Naive thymus-derived CD4-positive, alpha-beta T cell (primary cell): ENCODE data around the gene GAK. TPM values are rescaled to one million over a fixed set of nuclear protein-coding genes. Genes with fewer than 3 reads are reported as not detected.

Experiments used
- ATAC-seq: fragments of 150-1000 bp; cut with Tn5 transposase; 2 replicates; pipeline ENCODE4 v1.10.0; 2021; ENCODE audit warnings: mild to moderate bottlenecking, moderate library complexity
- CTCF ChIA-PET: fragments of 350-600 bp; sonication (Branson Sonifier 250); formaldehyde crosslinking; loops from one replicate; lab custom pipeline; 2021; ENCODE audit warnings: antibody characterized with exemption; lab: Charles Lee
- POLR2A ChIA-PET: fragments of 350-600 bp; sonication (Branson Sonifier 250); formaldehyde crosslinking; loops from one replicate; lab custom pipeline; 2021; ENCODE audit warnings: antibody characterized with exemption, inconsistent platforms; lab: Charles Lee
- DNase-seq, 9 donors: peaks; one replicate each; pipeline versions ENCODE4 v3.0.0 to v3.0.0-alpha.2; 2020 to 2022; ENCODE audit warnings: mixed read lengths in 1 of 9
- H3K27ac ChIP-seq: one replicate; pipeline ENCODE4 v1.7.0; 2013; ENCODE audit warnings: mild to moderate bottlenecking, low read depth, low read length, moderate library complexity
- H3K27me3 ChIP-seq, 2 donors: one replicate each; pipeline ENCODE4 v1.7.0; 2013; ENCODE audit warnings: low read length in 2 of 2, mild to moderate bottlenecking in 2 of 2, moderate library complexity in 2 of 2; ENCODE audit not compliant: control insufficient read depth in 2 of 2, insufficient read depth in 2 of 2
- H3K36me3 ChIP-seq, 3 experiments: 1 replicate in 2 of 3; 2 replicates in 1 of 3; pipeline ENCODE4 v1.7.0; 2013; ENCODE audit warnings: low read length in 3 of 3, mild to moderate bottlenecking in 3 of 3, moderate library complexity in 1 of 3; ENCODE audit not compliant: insufficient read depth in 3 of 3, control insufficient read depth in 2 of 3
- H3K4me1 ChIP-seq, 2 donors: one replicate each; pipeline ENCODE4 v1.7.0; 2013; ENCODE audit warnings: low read length in 2 of 2, mild to moderate bottlenecking in 2 of 2, moderate library complexity in 1 of 2; ENCODE audit not compliant: control insufficient read depth in 2 of 2, insufficient read depth in 2 of 2
- H3K4me3 ChIP-seq: 2 replicates; pipeline ENCODE4 v1.7.0; 2013; ENCODE audit warnings: mild to moderate bottlenecking, low read length
- H3K9me3 ChIP-seq, 3 experiments: 1 replicate in 2 of 3; 2 replicates in 1 of 3; pipeline ENCODE4 v1.7.0; 2013; ENCODE audit warnings: low read length in 3 of 3; ENCODE audit not compliant: control insufficient read depth in 2 of 3
- H3K27ac Mint-ChIP-seq, 9 donors: one replicate each; pipeline ENCODE4 v1.8.0; 2020 to 2022; ENCODE audit warnings: mixed read lengths in 9 of 9, mild to moderate bottlenecking in 8 of 9, moderate library complexity in 5 of 9, inconsistent platforms in 2 of 9
- H3K27me3 Mint-ChIP-seq, 5 donors: one replicate each; pipeline ENCODE4 v1.8.0; 2021 to 2022; ENCODE audit warnings: mixed read lengths in 5 of 5, mild to moderate bottlenecking in 1 of 5
- H3K36me3 Mint-ChIP-seq, 5 donors: one replicate each; pipeline ENCODE4 v1.8.0; 2020 to 2022; ENCODE audit warnings: mixed read lengths in 5 of 5, mild to moderate bottlenecking in 3 of 5, inconsistent platforms in 1 of 5
- H3K4me1 Mint-ChIP-seq, 7 donors: one replicate each; pipeline ENCODE4 v1.8.0; 2020 to 2022; ENCODE audit warnings: mixed read lengths in 7 of 7, mild to moderate bottlenecking in 3 of 7, inconsistent platforms in 1 of 7
- H3K4me3 Mint-ChIP-seq, 10 donors: one replicate each; pipeline ENCODE4 v1.8.0; 2020 to 2022; ENCODE audit warnings: mild to moderate bottlenecking in 10 of 10, mixed read lengths in 10 of 10, moderate library complexity in 6 of 10, inconsistent platforms in 2 of 10
- H3K9me3 Mint-ChIP-seq, 11 donors: one replicate each; pipeline ENCODE4 v1.8.0; 2020 to 2022; ENCODE audit warnings: mixed read lengths in 11 of 11, mild to moderate bottlenecking in 4 of 11, inconsistent platforms in 1 of 11, moderate library complexity in 1 of 11
- intact Hi-C, 2 donors: fragments of 100-400 bp; cut with micrococcal nuclease; formaldehyde crosslinking; loops; one replicate each; pipeline ENCODE4 v1.15.1; 2023
- polyA plus RNA-seq, 2 donors: library from polyadenylated mRNA; unstranded; fragments of 300-500 nt; fragmentation: Illumina TruSeq; gene quantifications; one replicate each; pipeline ENCODE4 v1.2.3, GENCODE V29; 2021
- total RNA-seq, 6 experiments: library from RNA in 5 of 6; stranded (reverse) in 5 of 6; gene quantifications; 1 replicate in 5 of 6; 2 replicates in 1 of 6; pipeline ENCODE4 v1.2.3 and lab custom pipeline; 2021 to 2026

The GAK gene
- total and polyA plus RNA-seq, 7 experiments from 2014 or later: 34.0 to 206 (median 170) TPM

GRCh38 chr4:865572-865971 is 66.5 kb downstream of the GAK start:
- Mint-ChIP-seq H3K27me3 (no peaks in the 10 kb centered on the region), H3K4me3 (no peak overlapping the region), H3K36me3 (peaks cover 16 to 41% (median 32%) of the 10 kb centered on the region in 5 donors), H3K9me3 (peaks cover 0 to 7% (median 0%) of the 10 kb centered on the region in 11 donors), H3K4me1 (peaks cover 0 to 4% (median 0%) of the 10 kb centered on the region in 7 donors), H3K27ac (no peak overlapping the region)
- no peak overlapping the region for H3K27ac ChIP-seq
- DNase-seq: no peak
- no peak overlapping the region for H3K4me3 ChIP-seq
- ChIA-PET POLR2A (no interaction called here), CTCF (no interaction called here)
- intact Hi-C loops: no loop called here
- no peaks in the 10 kb centered on the region for H3K9me3 ChIP-seq
- peaks cover 4 to 93% (median 4%) of the 10 kb centered on the region in 3 experiments for H3K36me3 ChIP-seq
- ATAC-seq: peak; percentile 17
- H3K27me3 ChIP-seq: no peaks in the 10 kb centered on the region
- no peaks in the 10 kb centered on the region for H3K4me1 ChIP-seq

GRCh38 chr4:865121-865465 is 67.0 kb downstream of the GAK start:
- POLR2A ChIA-PET: no interaction called here
- ATAC-seq: no peak
- DNase-seq: no peak
- Histone ChIP-seq H3K4me3 (no peak overlapping the region), H3K27ac (no peak overlapping the region), H3K36me3 (peaks cover 4 to 93% (median 4%) of the 10 kb centered on the region in 3 experiments), H3K4me1 (no peaks in the 10 kb centered on the region), H3K27me3 (no peaks in the 10 kb centered on the region), H3K9me3 (no peaks in the 10 kb centered on the region)
- H3K36me3 Mint-ChIP-seq: peaks cover 20 to 41% (median 35%) of the 10 kb centered on the region in 5 donors
- H3K27ac Mint-ChIP-seq: no peak overlapping the region
- H3K4me3 Mint-ChIP-seq: no peak overlapping the region
- CTCF ChIA-PET: no interaction called here
- no peaks in the 10 kb centered on the region for H3K27me3 Mint-ChIP-seq
- intact Hi-C loops: no loop called here
- peaks cover 0 to 7% (median 0%) of the 10 kb centered on the region in 11 donors for H3K9me3 Mint-ChIP-seq
- H3K4me1 Mint-ChIP-seq: peaks cover 0 to 4% (median 0%) of the 10 kb centered on the region in 7 donors

GRCh38 chr4:864456-865120 is 67.5 kb downstream of the GAK start:
- Histone ChIP-seq H3K9me3 (no peaks in the 10 kb centered on the region), H3K4me1 (no peaks in the 10 kb centered on the region), H3K27ac (no peak overlapping the region), H3K4me3 (no peak overlapping the region), H3K27me3 (no peaks in the 10 kb centered on the region), H3K36me3 (peaks cover 4 to 93% (median 4%) of the 10 kb centered on the region in 3 experiments)
- Mint-ChIP-seq H3K27ac (peak overlapping the region in 1 of 9 donors; percentile 32), H3K9me3 (peaks cover 0 to 5% (median 0%) of the 10 kb centered on the region in 11 donors), H3K4me1 (peaks cover 0 to 4% (median 0%) of the 10 kb centered on the region in 7 donors), H3K4me3 (no peak overlapping the region), H3K27me3 (no peaks in the 10 kb centered on the region), H3K36me3 (peaks cover 22 to 41% (median 35%) of the 10 kb centered on the region in 5 donors)
- ChIA-PET CTCF (no interaction called here), POLR2A (no interaction called here)
- ATAC-seq (no peak), DNase-seq (no peak)
- intact Hi-C loops: no loop called here

GRCh38 chr4:860561-860960 is 71.6 kb downstream of the GAK start:
- no peak overlapping the region for H3K27ac Mint-ChIP-seq
- no peak for ATAC-seq
- H3K4me3 Mint-ChIP-seq: no peak overlapping the region
- no peaks in the 10 kb centered on the region for H3K4me1 ChIP-seq
- H3K4me3 ChIP-seq: no peak overlapping the region
- peaks cover 40 to 71% (median 52%) of the 10 kb centered on the region in 5 donors for H3K36me3 Mint-ChIP-seq
- DNase-seq: no peak
- no peak overlapping the region for H3K27ac ChIP-seq
- intact Hi-C loops: no loop called here
- H3K27me3 ChIP-seq: no peaks in the 10 kb centered on the region
- peaks cover 0 to 21% (median 6%) of the 10 kb centered on the region in 7 donors for H3K4me1 Mint-ChIP-seq
- ChIA-PET POLR2A (interaction anchor here (0.7 kb wide), 1 partner anchor 500 kb away, joined by 6 read pairs; no protein-coding TSS in a partner anchor), CTCF (no interaction called here)
- H3K9me3 ChIP-seq: peaks cover 0 to 6% (median 4%) of the 10 kb centered on the region in 3 experiments
- H3K9me3 Mint-ChIP-seq: peaks cover 0 to 15% (median 3%) of the 10 kb centered on the region in 11 donors
- H3K36me3 ChIP-seq: peaks cover 4 to 85% (median 17%) of the 10 kb centered on the region in 3 experiments
- H3K27me3 Mint-ChIP-seq: no peaks in the 10 kb centered on the region

GRCh38 chr4:859496-859895 is 72.6 kb downstream of the GAK start:
- H3K4me1 Mint-ChIP-seq: peaks cover 0 to 21% (median 8%) of the 10 kb centered on the region in 7 donors
- no peak overlapping the region for H3K4me3 ChIP-seq
- DNase-seq (peak in 1 of 9 donors; percentile 6), ATAC-seq (no peak)
- H3K27me3 Mint-ChIP-seq: no peaks in the 10 kb centered on the region
- no peak overlapping the region for H3K27ac ChIP-seq
- H3K27me3 ChIP-seq: no peaks in the 10 kb centered on the region
- H3K36me3 Mint-ChIP-seq: peaks cover 42 to 75% (median 52%) of the 10 kb centered on the region in 5 donors
- no peak overlapping the region for H3K27ac Mint-ChIP-seq
- H3K9me3 ChIP-seq: peaks cover 0 to 6% (median 4%) of the 10 kb centered on the region in 3 experiments
- CTCF ChIA-PET: no interaction called here
- peaks cover 4 to 74% (median 17%) of the 10 kb centered on the region in 3 experiments for H3K36me3 ChIP-seq
- H3K4me3 Mint-ChIP-seq: no peak overlapping the region
- no peaks in the 10 kb centered on the region for H3K4me1 ChIP-seq
- intact Hi-C loops: no loop called here
- peaks cover 0 to 15% (median 3%) of the 10 kb centered on the region in 11 donors for H3K9me3 Mint-ChIP-seq
- POLR2A ChIA-PET: no interaction called here

- CTCF ChIA-PET: no interaction called here
- peak in 1 of 9 donors; percentile 6 for DNase-seq
- no peak for ATAC-seq
- Histone ChIP-seq H3K4me1 (no peaks in the 10 kb centered on the region), H3K36me3 (peaks cover 4 to 69% (median 17%) of the 10 kb centered on the region in 3 experiments), H3K4me3 (no peak overlapping the region), H3K9me3 (peaks cover 0 to 6% (median 4%) of the 10 kb centered on the region in 3 experiments), H3K27me3 (no peaks in the 10 kb centered on the region), H3K27ac (no peak overlapping the region)
- peaks cover 0 to 21% (median 8%) of the 10 kb centered on the region in 7 donors for H3K4me1 Mint-ChIP-seq
- peak overlapping the region in 1 of 9 donors; percentile 23 for H3K27ac Mint-ChIP-seq
- H3K27me3 Mint-ChIP-seq: no peaks in the 10 kb centered on the region
- intact Hi-C loops: no loop called here
- no peak overlapping the region for H3K4me3 Mint-ChIP-seq
- peaks cover 43 to 69% (median 52%) of the 10 kb centered on the region in 5 donors for H3K36me3 Mint-ChIP-seq
- H3K9me3 Mint-ChIP-seq: peaks cover 0 to 15% (median 3%) of the 10 kb centered on the region in 11 donors
- POLR2A ChIA-PET: no interaction called here
Observed at GRCh38 chr4:858831-859451, 73.2 kb downstream of the GAK start.
